Measurements from ENCODE around the gene BANP. TPM values are rescaled to one million over a fixed set of nuclear protein-coding genes. Genes with fewer than 3 reads are reported as not detected.
A peak's percentile ranks its signal among the peaks of the same experiment; 100 is the strongest.

The BANP gene
- total RNA-seq, 1 donor from 2014 or later, result 53.9 TPM

- Mint-ChIP-seq H3K36me3 (ENCODE audit: insufficient read depth) (peaks cover 2% of the 10 kb centered on the region), H3K27ac (peak overlapping the region; percentile 82), H3K9me3 (ENCODE audit: low read depth) (peaks cover 6% of the 10 kb centered on the region), H3K4me3 (ENCODE audit: low read depth) (no peak overlapping the region), H3K27me3 (no peaks in the 10 kb centered on the region), H3K4me1 (ENCODE audit: low read depth) (peaks cover 25% of the 10 kb centered on the region)
- DNase-seq (ENCODE audit: low spot score, unreplicated experiment), result no peak
- TF ChIP-seq CTCF (IDR thresholded peaks at IDR 0.05; ENCODE audit: unreplicated experiment), result no peak
Measured at GRCh38 chr16:87939562-87940423, 11.4 kb upstream of the BANP start.

DNA sequence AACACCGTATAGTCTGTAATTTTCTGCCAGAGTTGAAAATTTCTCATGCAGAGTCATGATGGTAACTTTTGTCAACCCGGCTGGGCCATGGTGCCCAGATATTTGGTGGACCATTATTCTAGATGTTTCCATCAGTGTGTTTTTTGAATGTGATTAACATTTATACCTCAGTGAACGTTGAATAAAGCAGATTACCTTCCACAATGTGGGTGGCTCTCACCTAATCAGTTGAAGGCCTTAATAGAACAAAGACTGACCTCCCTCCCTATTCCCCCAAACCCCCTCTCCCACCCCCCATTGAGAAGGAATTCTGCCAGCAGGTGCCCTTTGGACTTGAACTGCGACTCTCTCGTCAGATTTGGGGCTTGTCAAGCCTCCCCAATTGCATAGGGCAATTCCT is 8.6 kb upstream of the BANP start:
- peak overlapping the region; percentile 62 for H3K27ac Mint-ChIP-seq
- peaks cover 6% of the 10 kb centered on the region for H3K9me3 Mint-ChIP-seq (ENCODE audit: low read depth)
- no peak overlapping the region for H3K4me3 Mint-ChIP-seq (ENCODE audit: low read depth)
- DNase-seq (ENCODE audit: low spot score, unreplicated experiment), result no peak
- no peaks in the 10 kb centered on the region for H3K27me3 Mint-ChIP-seq
- no peak for TF ChIP-seq CTCF (IDR thresholded peaks at IDR 0.05; ENCODE audit: unreplicated experiment)
- H3K4me1 Mint-ChIP-seq (ENCODE audit: low read depth), result peaks cover 36% of the 10 kb centered on the region
- H3K36me3 Mint-ChIP-seq (ENCODE audit: insufficient read depth), result peaks cover 2% of the 10 kb centered on the region

- peak; percentile 90 for DNase-seq (ENCODE audit: low spot score, unreplicated experiment)
- no peak for TF ChIP-seq CTCF (IDR thresholded peaks at IDR 0.05; ENCODE audit: unreplicated experiment)
- H3K9me3 Mint-ChIP-seq (ENCODE audit: low read depth), result no peaks in the 10 kb centered on the region
- peak overlapping the region; percentile 99 for H3K27ac Mint-ChIP-seq
- H3K4me3 Mint-ChIP-seq (ENCODE audit: low read depth), result peak overlapping the region; percentile 65
- H3K36me3 Mint-ChIP-seq (ENCODE audit: insufficient read depth), result no peaks in the 10 kb centered on the region
- peaks cover 37% of the 10 kb centered on the region for H3K4me1 Mint-ChIP-seq (ENCODE audit: low read depth)
- no peaks in the 10 kb centered on the region for H3K27me3 Mint-ChIP-seq
Measured at GRCh38 chr16:87945351-87946042, 5.7 kb upstream of the BANP start.

- no peak for DNase-seq (ENCODE audit: low spot score, unreplicated experiment)
- peaks cover 38% of the 10 kb centered on the region for H3K4me1 Mint-ChIP-seq (ENCODE audit: low read depth)
- H3K36me3 Mint-ChIP-seq (ENCODE audit: insufficient read depth), result no peaks in the 10 kb centered on the region
- no peak for TF ChIP-seq CTCF (IDR thresholded peaks at IDR 0.05; ENCODE audit: unreplicated experiment)
- peak overlapping the region; percentile 99 for H3K27ac Mint-ChIP-seq
- no peaks in the 10 kb centered on the region for H3K27me3 Mint-ChIP-seq
- H3K9me3 Mint-ChIP-seq (ENCODE audit: low read depth), result no peaks in the 10 kb centered on the region
- H3K4me3 Mint-ChIP-seq (ENCODE audit: low read depth), result no peak overlapping the region
Measured at GRCh38 chr16:87946596-87947347, 4.5 kb upstream of the BANP start.

All from progenitor cell of endocrine pancreas (in vitro differentiated cells).